NCI-H2196 (cell line): ENCODE results near the gene CFAP57.

Source experiments
- DNase-seq: peaks from one replicate; lab custom pipeline; 2025; ENCODE audit not compliant: unreplicated experiment; lab: John Stamatoyannopoulos, UW

CFAP57 gene

GRCh38 chr1:43293896-43294760 lies 122.0 kb downstream of the CFAP57 start:
- DNase-seq: no peak

GRCh38 chr1:43294761-43295160 lies 122.6 kb downstream of the CFAP57 start:
- DNase-seq: no peak

- DNase-seq: no peak
Observed at GRCh38 chr1:43296207-43296606, 124.1 kb downstream of the CFAP57 start.

GRCh38 chr1:43298055-43298454 lies 125.9 kb downstream of the CFAP57 start:
- no peak for DNase-seq

- DNase-seq: no peak
Observed at GRCh38 chr1:43299101-43299500, 127.0 kb downstream of the CFAP57 start.

- no peak for DNase-seq
Observed at GRCh38 chr1:43300378-43301094, 128.4 kb downstream of the CFAP57 start, which contains the start of gene TIE1. TSS of gene TIE1 (plus strand) at chr1:43300982. CDS start at chr1:43301072, 90 bp downstream.

GRCh38 chr1:43302201-43302600 lies 130.1 kb downstream of the CFAP57 start:
- no peak for DNase-seq

- DNase-seq: no peak
Observed at GRCh38 chr1:43302721-43303470, 130.8 kb downstream of the CFAP57 start.

- no peak for DNase-seq
Observed at GRCh38 chr1:43303471-43304313, 131.6 kb downstream of the CFAP57 start.
